GM23338 (cell line): ENCODE results near the gene BCL2L15. TPM values are rescaled to one million over a fixed set of nuclear protein-coding genes. Genes with fewer than 3 reads are reported as not detected.

ENCODE experiments used
- ATAC-seq: fragments of 200-7000 bp; cut with Tn5 transposase; 3 replicates; pipeline ENCODE4 v1.9.1; 2020
- DNase-seq: peaks from one replicate; pipeline ENCODE4 v3.0.0-alpha.2; 2015; ENCODE audit warnings: low spot score
- H2AFZ ChIP-seq: fragments of 200-600 bp; sonication (generic); 2 replicates; pipeline ENCODE4 v1.8.0; 2016; ENCODE audit warnings: antibody characterized with exemption, mild to moderate bottlenecking, moderate library complexity
- H3F3A ChIP-seq: fragments of 200-600 bp; sonication (generic); replicated peaks from 2 replicates; pipeline ENCODE4 v1.8.0; 2017; ENCODE audit warnings: antibody characterized with exemption, mixed run types, low read depth
- H3K27ac ChIP-seq: fragments of 200-600 bp; sonication (generic); 2 replicates; pipeline ENCODE4 v1.6.1; 2016; ENCODE audit warnings: low read depth
- H3K27me3 ChIP-seq: fragments of 200-600 bp; sonication (generic); 2 replicates; pipeline ENCODE4 v1.8.0; 2016; ENCODE audit warnings: mild to moderate bottlenecking, mixed run types, moderate library complexity; ENCODE audit not compliant: insufficient read depth
- H3K36me3 ChIP-seq: fragments of 200-600 bp; sonication (generic); 2 replicates; pipeline ENCODE4 v1.8.0; 2016; ENCODE audit warnings: mild to moderate bottlenecking; ENCODE audit not compliant: insufficient read depth
- H3K4me1 ChIP-seq: fragments of 200-600 bp; sonication (generic); 2 replicates; pipeline ENCODE4 v1.8.0; 2016; ENCODE audit warnings: mild to moderate bottlenecking, moderate library complexity; ENCODE audit not compliant: insufficient read depth
- H3K4me2 ChIP-seq: fragments of 200-600 bp; sonication (generic); 2 replicates; pipeline ENCODE4 v1.7.1; 2017; ENCODE audit warnings: mixed run types
- H3K4me3 ChIP-seq: fragments of 200-600 bp; sonication (generic); 2 replicates; pipeline ENCODE4 v1.6.1; 2016; ENCODE audit warnings: mixed run types
- H3K79me2 ChIP-seq: fragments of 200-600 bp; sonication (generic); replicated peaks from 2 replicates; pipeline ENCODE4 v1.8.0; 2017; ENCODE audit warnings: mild to moderate bottlenecking; ENCODE audit not compliant: insufficient read depth
- H3K9me2 ChIP-seq: fragments of 200-600 bp; sonication (generic); 2 replicates; pipeline ENCODE4 v1.8.0; 2017; ENCODE audit not compliant: insufficient read depth
- H4K20me1 ChIP-seq: fragments of 200-600 bp; sonication (generic); replicated peaks from 2 replicates; pipeline ENCODE4 v1.8.0; 2017; ENCODE audit warnings: mild to moderate bottlenecking; ENCODE audit not compliant: insufficient read depth
- H3K27ac Mint-ChIP-seq: 2 replicates; pipeline ENCODE4 v1.8.0; 2020; ENCODE audit warnings: inconsistent platforms, mild to moderate bottlenecking, moderate library complexity, mixed read lengths
- H3K27me3 Mint-ChIP-seq: 3 replicates; pipeline ENCODE4 v1.8.0; 2022; ENCODE audit warnings: low read depth, mild to moderate bottlenecking, moderate library complexity, mixed read lengths, inconsistent platforms; ENCODE audit not compliant: insufficient read depth, poor library complexity
- H3K36me3 Mint-ChIP-seq: 3 replicates; pipeline ENCODE4 v1.8.0; 2021; ENCODE audit warnings: low read depth, mild to moderate bottlenecking, inconsistent platforms, moderate library complexity, mixed read lengths
- H3K4me1 Mint-ChIP-seq: 3 replicates; pipeline ENCODE4 v1.8.0; 2020; ENCODE audit warnings: mild to moderate bottlenecking, inconsistent platforms, mixed read lengths
- H3K4me3 Mint-ChIP-seq: 3 replicates; pipeline ENCODE4 v1.8.0; 2021; ENCODE audit warnings: moderate library complexity, mild to moderate bottlenecking, inconsistent platforms, mixed read lengths
- H3K9me3 Mint-ChIP-seq: 3 replicates; pipeline ENCODE4 v1.8.0; 2020; ENCODE audit warnings: moderate library complexity, mild to moderate bottlenecking, inconsistent platforms, mixed read lengths
- CREB1 ChIP-seq: fragments of 250-450 bp; sonication (Bioruptor Pico); IDR thresholded peaks from 2 replicates; pipeline ENCODE4 v1.5.0; 2020; ENCODE audit warnings: low read depth, mild to moderate bottlenecking, moderate library complexity
- EZH2 ChIP-seq: fragments of 200-600 bp; sonication (generic); IDR thresholded peaks from one replicate; pipeline ENCODE4 v1.8.0; 2017; ENCODE audit warnings: antibody characterized with exemption, mild to moderate bottlenecking, low read depth; ENCODE audit not compliant: unreplicated experiment
- EZH2phosphoT487 ChIP-seq: fragments of 200-600 bp; sonication (generic); IDR thresholded peaks from one replicate; pipeline ENCODE4 v1.8.1; 2018; ENCODE audit warnings: antibody characterized with exemption; ENCODE audit not compliant: unreplicated experiment
- JUNB ChIP-seq: IDR thresholded peaks from one replicate; pipeline ENCODE4 v1.6.1; 2016; ENCODE audit warnings: antibody characterized with exemption; ENCODE audit not compliant: unreplicated experiment
- NANOG ChIP-seq: IDR thresholded peaks from 2 replicates; pipeline ENCODE4 v1.6.1; 2016; ENCODE audit warnings: antibody characterized with exemption, borderline replicate concordance
- POLR2AphosphoS5 ChIP-seq: IDR thresholded peaks from 2 replicates; pipeline ENCODE4 v1.6.1; 2016; ENCODE audit warnings: antibody characterized with exemption, low read depth
- STAT1 ChIP-seq: IDR thresholded peaks from one replicate; pipeline ENCODE4 v1.6.1; 2016; ENCODE audit warnings: antibody characterized with exemption; ENCODE audit not compliant: unreplicated experiment
- ZNF114 ChIP-seq: fragments of 250-450 bp; sonication (Bioruptor Pico); IDR thresholded peaks from 2 replicates; pipeline ENCODE4 v1.5.0; 2020; ENCODE audit warnings: mild to moderate bottlenecking, moderate library complexity
- ZNF331 ChIP-seq: fragments of 250-450 bp; sonication (Bioruptor Pico); IDR thresholded peaks from 2 replicates; pipeline ENCODE4 v1.5.0; 2020; ENCODE audit warnings: low read depth, mild to moderate bottlenecking, moderate library complexity
- polyA plus RNA-seq: library from polyadenylated mRNA; unstranded; fragments of >200 nt; fragmentation: Nextera tagmentation; extraction: Ambion mirVana; gene quantifications from 2 replicates; pipeline ENCODE4 v1.2.1, GENCODE V29; 2016
- total RNA-seq: library from RNA; depleted of rRNA; stranded (reverse); fragments of >200 nt; shearing (Covaris generic); gene quantifications from 2 replicates; pipeline ENCODE4 v1.2.3, GENCODE V29; 2014
- TF ChIP-seq, protein P1 (sequence below): IDR thresholded peaks from 2 replicates; pipeline ENCODE4 v1.6.1; 2016; ENCODE audit warnings: antibody characterized with exemption
- TF ChIP-seq, protein P2 (sequence below): fragments of 250-450 bp; sonication (Bioruptor Pico); IDR thresholded peaks from 2 replicates; pipeline ENCODE4 v1.5.0; 2020; ENCODE audit warnings: mild to moderate bottlenecking, moderate library complexity
- TF ChIP-seq, protein P3 (sequence below): IDR thresholded peaks from one replicate; pipeline ENCODE4 v1.6.1; 2018; ENCODE audit warnings: antibody characterized with exemption; ENCODE audit not compliant: unreplicated experiment
- TF ChIP-seq, protein P4 (sequence below), 2 experiments: fragments of 200-600 bp in 1 of 2; sonication (generic) in 1 of 2; conservative IDR thresholded peaks; 2 replicates each; pipeline versions ENCODE4 v1.5.1 to v1.6.1; 2016 to 2017; ENCODE audit warnings: antibody characterized with exemption in 2 of 2, low read depth in 2 of 2, mild to moderate bottlenecking in 2 of 2, moderate library complexity in 1 of 2

BCL2L15 gene
- total and polyA plus RNA-seq, 2 experiments from 2014 or later = not detected

DNA sequence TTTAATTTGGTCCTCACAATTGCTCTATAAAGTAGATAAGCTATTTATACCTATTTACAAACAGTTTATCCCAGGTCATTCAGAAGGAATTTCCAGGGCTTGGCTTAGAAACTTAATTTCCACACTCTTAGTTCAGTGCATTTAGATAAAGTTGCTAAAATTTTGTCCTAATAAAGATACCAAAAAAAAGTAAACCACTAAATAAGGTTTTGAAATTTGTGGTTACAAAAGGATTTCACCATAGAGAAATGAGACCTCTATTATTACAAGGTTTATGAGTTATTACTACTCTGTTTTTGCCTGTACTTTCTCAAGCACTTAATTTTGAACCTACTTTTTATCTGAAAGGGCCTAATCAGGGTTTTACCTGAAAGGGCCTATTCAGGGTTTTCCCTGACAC, 38.3 kb downstream of the BCL2L15 start:
- H3K36me3 ChIP-seq = peaks cover 4% of the 10 kb centered on the region; the same call in 1 of the 2 replicates
- no peak overlapping the region for H3K27ac ChIP-seq
- Mint-ChIP-seq H3K4me1 (no peaks in the 10 kb centered on the region), H3K27ac (no peak overlapping the region), H3K27me3 (peaks cover 1% of the 10 kb centered on the region), H3K4me3 (no peak overlapping the region), H3K9me3 (peaks cover 5% of the 10 kb centered on the region; the same call in 1 of the 3 replicates), H3K36me3 (no peaks in the 10 kb centered on the region)
- H3K79me2 ChIP-seq = no peaks in the 10 kb centered on the region
- H3K4me3 ChIP-seq = no peak overlapping the region
- H3F3A ChIP-seq = no peaks in the 10 kb centered on the region
- TF ChIP-seq NANOG (no peak), ZNF114 (CRISPR knock-in tag) (no peak), ZNF331 (CRISPR knock-in tag) (no peak), EZH2phosphoT487 (no peak), STAT1 (no peak), JUNB (no peak), EZH2 (no peak), CREB1 (CRISPR knock-in tag) (no peak), POLR2AphosphoS5 (no peak)
- TF ChIP-seq, protein P1, sequence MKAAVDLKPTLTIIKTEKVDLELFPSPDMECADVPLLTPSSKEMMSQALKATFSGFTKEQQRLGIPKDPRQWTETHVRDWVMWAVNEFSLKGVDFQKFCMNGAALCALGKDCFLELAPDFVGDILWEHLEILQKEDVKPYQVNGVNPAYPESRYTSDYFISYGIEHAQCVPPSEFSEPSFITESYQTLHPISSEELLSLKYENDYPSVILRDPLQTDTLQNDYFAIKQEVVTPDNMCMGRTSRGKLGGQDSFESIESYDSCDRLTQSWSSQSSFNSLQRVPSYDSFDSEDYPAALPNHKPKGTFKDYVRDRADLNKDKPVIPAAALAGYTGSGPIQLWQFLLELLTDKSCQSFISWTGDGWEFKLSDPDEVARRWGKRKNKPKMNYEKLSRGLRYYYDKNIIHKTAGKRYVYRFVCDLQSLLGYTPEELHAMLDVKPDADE = no peak
- TF ChIP-seq, protein P2, sequence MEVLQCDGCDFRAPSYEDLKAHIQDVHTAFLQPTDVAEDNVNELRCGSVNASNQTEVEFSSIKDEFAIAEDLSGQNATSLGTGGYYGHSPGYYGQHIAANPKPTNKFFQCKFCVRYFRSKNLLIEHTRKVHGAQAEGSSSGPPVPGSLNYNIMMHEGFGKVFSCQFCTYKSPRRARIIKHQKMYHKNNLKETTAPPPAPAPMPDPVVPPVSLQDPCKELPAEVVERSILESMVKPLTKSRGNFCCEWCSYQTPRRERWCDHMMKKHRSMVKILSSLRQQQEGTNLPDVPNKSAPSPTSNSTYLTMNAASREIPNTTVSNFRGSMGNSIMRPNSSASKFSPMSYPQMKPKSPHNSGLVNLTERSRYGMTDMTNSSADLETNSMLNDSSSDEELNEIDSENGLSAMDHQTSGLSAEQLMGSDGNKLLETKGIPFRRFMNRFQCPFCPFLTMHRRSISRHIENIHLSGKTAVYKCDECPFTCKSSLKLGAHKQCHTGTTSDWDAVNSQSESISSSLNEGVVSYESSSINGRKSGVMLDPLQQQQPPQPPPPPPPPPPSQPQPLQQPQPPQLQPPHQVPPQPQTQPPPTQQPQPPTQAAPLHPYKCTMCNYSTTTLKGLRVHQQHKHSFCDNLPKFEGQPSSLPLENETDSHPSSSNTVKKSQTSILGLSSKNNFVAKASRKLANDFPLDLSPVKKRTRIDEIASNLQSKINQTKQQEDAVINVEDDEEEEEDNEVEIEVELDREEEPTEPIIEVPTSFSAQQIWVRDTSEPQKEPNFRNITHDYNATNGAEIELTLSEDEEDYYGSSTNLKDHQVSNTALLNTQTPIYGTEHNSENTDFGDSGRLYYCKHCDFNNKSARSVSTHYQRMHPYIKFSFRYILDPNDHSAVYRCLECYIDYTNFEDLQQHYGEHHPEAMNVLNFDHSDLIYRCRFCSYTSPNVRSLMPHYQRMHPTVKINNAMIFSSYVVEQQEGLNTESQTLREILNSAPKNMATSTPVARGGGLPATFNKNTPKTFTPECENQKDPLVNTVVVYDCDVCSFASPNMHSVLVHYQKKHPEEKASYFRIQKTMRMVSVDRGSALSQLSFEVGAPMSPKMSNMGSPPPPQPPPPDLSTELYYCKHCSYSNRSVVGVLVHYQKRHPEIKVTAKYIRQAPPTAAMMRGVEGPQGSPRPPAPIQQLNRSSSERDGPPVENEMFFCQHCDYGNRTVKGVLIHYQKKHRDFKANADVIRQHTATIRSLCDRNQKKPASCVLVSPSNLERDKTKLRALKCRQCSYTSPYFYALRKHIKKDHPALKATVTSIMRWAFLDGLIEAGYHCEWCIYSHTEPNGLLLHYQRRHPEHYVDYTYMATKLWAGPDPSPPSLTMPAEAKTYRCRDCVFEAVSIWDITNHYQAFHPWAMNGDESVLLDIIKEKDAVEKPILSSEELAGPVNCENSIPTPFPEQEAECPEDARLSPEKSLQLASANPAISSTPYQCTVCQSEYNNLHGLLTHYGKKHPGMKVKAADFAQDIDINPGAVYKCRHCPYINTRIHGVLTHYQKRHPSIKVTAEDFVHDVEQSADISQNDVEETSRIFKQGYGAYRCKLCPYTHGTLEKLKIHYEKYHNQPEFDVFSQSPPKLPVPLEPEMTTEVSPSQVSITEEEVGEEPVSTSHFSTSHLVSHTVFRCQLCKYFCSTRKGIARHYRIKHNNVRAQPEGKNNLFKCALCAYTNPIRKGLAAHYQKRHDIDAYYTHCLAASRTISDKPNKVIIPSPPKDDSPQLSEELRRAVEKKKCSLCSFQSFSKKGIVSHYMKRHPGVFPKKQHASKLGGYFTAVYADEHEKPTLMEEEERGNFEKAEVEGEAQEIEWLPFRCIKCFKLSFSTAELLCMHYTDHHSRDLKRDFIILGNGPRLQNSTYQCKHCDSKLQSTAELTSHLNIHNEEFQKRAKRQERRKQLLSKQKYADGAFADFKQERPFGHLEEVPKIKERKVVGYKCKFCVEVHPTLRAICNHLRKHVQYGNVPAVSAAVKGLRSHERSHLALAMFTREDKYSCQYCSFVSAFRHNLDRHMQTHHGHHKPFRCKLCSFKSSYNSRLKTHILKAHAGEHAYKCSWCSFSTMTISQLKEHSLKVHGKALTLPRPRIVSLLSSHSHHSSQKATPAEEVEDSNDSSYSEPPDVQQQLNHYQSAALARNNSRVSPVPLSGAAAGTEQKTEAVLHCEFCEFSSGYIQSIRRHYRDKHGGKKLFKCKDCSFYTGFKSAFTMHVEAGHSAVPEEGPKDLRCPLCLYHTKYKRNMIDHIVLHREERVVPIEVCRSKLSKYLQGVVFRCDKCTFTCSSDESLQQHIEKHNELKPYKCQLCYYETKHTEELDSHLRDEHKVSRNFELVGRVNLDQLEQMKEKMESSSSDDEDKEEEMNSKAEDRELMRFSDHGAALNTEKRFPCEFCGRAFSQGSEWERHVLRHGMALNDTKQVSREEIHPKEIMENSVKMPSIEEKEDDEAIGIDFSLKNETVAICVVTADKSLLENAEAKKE (CRISPR knock-in tag) = no peak
- TF ChIP-seq, protein P3, sequence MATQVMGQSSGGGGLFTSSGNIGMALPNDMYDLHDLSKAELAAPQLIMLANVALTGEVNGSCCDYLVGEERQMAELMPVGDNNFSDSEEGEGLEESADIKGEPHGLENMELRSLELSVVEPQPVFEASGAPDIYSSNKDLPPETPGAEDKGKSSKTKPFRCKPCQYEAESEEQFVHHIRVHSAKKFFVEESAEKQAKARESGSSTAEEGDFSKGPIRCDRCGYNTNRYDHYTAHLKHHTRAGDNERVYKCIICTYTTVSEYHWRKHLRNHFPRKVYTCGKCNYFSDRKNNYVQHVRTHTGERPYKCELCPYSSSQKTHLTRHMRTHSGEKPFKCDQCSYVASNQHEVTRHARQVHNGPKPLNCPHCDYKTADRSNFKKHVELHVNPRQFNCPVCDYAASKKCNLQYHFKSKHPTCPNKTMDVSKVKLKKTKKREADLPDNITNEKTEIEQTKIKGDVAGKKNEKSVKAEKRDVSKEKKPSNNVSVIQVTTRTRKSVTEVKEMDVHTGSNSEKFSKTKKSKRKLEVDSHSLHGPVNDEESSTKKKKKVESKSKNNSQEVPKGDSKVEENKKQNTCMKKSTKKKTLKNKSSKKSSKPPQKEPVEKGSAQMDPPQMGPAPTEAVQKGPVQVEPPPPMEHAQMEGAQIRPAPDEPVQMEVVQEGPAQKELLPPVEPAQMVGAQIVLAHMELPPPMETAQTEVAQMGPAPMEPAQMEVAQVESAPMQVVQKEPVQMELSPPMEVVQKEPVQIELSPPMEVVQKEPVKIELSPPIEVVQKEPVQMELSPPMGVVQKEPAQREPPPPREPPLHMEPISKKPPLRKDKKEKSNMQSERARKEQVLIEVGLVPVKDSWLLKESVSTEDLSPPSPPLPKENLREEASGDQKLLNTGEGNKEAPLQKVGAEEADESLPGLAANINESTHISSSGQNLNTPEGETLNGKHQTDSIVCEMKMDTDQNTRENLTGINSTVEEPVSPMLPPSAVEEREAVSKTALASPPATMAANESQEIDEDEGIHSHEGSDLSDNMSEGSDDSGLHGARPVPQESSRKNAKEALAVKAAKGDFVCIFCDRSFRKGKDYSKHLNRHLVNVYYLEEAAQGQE = no peak
- TF ChIP-seq, protein P4, sequence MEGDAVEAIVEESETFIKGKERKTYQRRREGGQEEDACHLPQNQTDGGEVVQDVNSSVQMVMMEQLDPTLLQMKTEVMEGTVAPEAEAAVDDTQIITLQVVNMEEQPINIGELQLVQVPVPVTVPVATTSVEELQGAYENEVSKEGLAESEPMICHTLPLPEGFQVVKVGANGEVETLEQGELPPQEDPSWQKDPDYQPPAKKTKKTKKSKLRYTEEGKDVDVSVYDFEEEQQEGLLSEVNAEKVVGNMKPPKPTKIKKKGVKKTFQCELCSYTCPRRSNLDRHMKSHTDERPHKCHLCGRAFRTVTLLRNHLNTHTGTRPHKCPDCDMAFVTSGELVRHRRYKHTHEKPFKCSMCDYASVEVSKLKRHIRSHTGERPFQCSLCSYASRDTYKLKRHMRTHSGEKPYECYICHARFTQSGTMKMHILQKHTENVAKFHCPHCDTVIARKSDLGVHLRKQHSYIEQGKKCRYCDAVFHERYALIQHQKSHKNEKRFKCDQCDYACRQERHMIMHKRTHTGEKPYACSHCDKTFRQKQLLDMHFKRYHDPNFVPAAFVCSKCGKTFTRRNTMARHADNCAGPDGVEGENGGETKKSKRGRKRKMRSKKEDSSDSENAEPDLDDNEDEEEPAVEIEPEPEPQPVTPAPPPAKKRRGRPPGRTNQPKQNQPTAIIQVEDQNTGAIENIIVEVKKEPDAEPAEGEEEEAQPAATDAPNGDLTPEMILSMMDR (conservative IDR thresholded peaks at IDR 0.05; ENCODE audit: low read depth in 2 of 2) = no peak
- no peaks in the 10 kb centered on the region for H3K4me1 ChIP-seq
- no peak overlapping the region for H2AFZ ChIP-seq
- ATAC-seq (no peak), DNase-seq (no peak)
- H3K9me2 ChIP-seq = no peaks in the 10 kb centered on the region
- H4K20me1 ChIP-seq = no peaks in the 10 kb centered on the region
- H3K27me3 ChIP-seq = no peaks in the 10 kb centered on the region
- H3K4me2 ChIP-seq = no peak overlapping the region
